ENCODE results near the gene TP53TG3E.
"Not testable (repeated sequence)": the region's sequence is repeated elsewhere in the genome, so short reads cannot be mapped to it uniquely, and the experiment has no call there.

TP53TG3E gene, protein sequence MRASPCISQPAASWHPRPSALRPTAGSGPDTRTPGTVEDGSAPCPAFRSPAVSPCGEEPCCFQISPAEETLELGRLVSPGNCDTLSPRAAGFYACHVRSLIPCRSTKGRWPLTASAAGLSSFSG

GRCh38 chr16:33304006-33304405 is at the start of gene TP53TG3E:
TP53TG3E (plus strand) TSS chr16:33304306; CDS start chr16:33304374, 68 bp downstream.
- not testable (repeated sequence) for DNase-seq

GRCh38 chr16:33336226-33337012 is 32.3 kb downstream of the TP53TG3E start:
- not testable (repeated sequence) for DNase-seq

DNA sequence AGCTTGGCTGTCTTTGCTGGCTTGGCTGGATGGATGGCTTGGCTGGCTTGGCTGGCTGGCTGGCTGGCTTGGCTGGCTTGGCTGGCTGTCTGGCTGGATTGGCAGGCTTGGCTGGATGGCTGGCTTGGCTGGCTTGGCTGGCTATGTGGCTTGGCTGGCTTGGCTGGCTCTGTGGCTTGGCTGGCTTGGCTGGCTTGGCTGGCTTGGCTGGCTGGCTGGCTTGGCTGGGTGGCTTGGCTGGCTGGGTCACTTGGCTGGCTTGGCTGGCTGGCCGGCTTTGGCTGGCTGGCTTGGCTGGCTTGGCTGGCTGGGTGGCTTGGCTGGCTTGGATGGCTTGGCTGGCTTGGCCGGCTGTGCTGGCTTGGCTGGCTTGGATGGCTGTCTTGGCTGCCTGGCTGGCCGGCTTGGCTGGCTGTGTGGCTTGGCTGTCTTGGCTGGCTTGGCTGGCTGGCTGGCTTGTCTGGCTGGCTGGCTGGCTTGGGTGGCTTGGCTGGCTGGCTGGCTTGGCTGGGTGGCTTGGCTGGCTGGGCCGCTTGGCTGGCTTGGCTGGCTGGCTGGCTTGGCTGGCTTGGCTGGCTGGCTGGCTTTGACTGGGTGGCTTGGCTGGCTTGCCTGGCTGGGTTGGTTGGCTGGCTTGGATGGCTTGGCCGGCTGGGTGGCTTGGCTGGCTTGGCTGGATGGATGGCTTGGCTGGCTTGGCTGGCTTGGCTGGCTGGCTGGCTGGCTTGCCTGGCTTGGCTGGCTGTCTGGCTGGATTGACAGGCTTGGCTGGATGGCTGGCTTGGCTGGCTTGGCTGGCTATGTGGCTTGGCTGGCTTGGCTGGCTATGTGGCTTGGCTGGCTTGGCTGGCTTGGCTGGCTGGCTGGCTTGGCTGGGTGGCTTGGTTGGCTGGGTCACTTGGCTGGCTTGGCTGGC is 33.8 kb downstream of the TP53TG3E start:
- DNase-seq, result not testable (repeated sequence)

DNA sequence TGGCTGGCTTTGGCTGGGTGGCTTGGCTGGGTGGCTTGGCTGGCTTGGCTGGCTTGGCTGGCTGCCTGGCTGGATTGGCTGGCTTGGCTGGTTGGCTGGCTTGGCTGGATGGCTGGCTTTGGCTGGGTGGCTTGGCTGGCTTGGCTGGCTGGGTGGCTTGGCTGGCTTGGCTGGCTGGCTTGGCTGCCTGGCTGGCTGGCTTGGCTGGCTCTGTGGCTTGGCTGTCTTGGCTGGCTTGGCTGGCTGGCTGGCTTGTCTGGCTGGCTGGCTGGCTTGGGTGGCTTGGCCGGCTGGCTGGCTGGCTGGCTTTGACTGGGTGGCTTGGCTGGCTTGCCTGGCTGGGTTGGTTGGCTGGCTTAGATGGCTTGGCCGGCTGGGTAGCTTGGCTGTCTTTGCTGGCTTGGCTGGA is 34.4 kb downstream of the TP53TG3E start:
- DNase-seq, result not testable (repeated sequence)

- not testable (repeated sequence) for DNase-seq
Observed at GRCh38 chr16:33339093-33340061, 35.3 kb downstream of the TP53TG3E start.
